HS-27A (cell line): ENCODE data around the gene CDK14.

Experiments
- DNase-seq: peaks from one replicate; pipeline ENCODE4 v3.0.0-alpha.2; 2012; ENCODE audit warnings: low read depth, missing footprints

Gene CDK14

GRCh38 chr7:90595801-90596670, at the start of gene CDK14:
Gene CDK14 (plus strand): TSS chr7:90596321. CDS start chr7:90596628, 307 bp downstream.
- DNase-seq = no peak

GRCh38 chr7:90551036-90551435, 45.1 kb upstream of the CDK14 start:
- no peak for DNase-seq

GRCh38 chr7:90552521-90552920, 43.6 kb upstream of the CDK14 start:
- DNase-seq = no peak

- DNase-seq = no peak
These were observed 35.4 kb upstream of the CDK14 start for GRCh38 chr7:90560730-90561129.

- DNase-seq = no peak
These were observed 32.8 kb upstream of the CDK14 start for GRCh38 chr7:90563286-90563685.

GRCh38 chr7:90564455-90564854, 31.7 kb upstream of the CDK14 start:
- DNase-seq = no peak

- no peak for DNase-seq
These were observed 27.9 kb upstream of the CDK14 start for GRCh38 chr7:90568213-90568612.

GRCh38 chr7:90569368-90569767, 26.8 kb upstream of the CDK14 start:
- DNase-seq = no peak

- no peak for DNase-seq
These were observed 25.7 kb upstream of the CDK14 start for GRCh38 chr7:90570373-90570959.

- DNase-seq = no peak
These were observed 21.8 kb upstream of the CDK14 start for GRCh38 chr7:90574146-90574819.

GRCh38 chr7:90574820-90575187, 21.3 kb upstream of the CDK14 start:
- no peak for DNase-seq

GRCh38 chr7:90579181-90579688, 16.9 kb upstream of the CDK14 start:
- DNase-seq = no peak

- DNase-seq = no peak
These were observed 16.1 kb upstream of the CDK14 start for GRCh38 chr7:90580051-90580450.

- DNase-seq = no peak
These were observed 14.0 kb upstream of the CDK14 start for GRCh38 chr7:90582164-90582563.

- no peak for DNase-seq
These were observed 11.7 kb upstream of the CDK14 start for GRCh38 chr7:90584378-90584777.

GRCh38 chr7:90586091-90586490, 10.0 kb upstream of the CDK14 start:
- no peak for DNase-seq

GRCh38 chr7:90587766-90588165, 8.4 kb upstream of the CDK14 start:
- DNase-seq = no peak

- no peak for DNase-seq
These were observed 4.1 kb upstream of the CDK14 start for GRCh38 chr7:90592033-90592432.

- no peak for DNase-seq
These were observed 2.9 kb upstream of the CDK14 start for GRCh38 chr7:90593205-90593604.

GRCh38 chr7:90594751-90595317, 1.3 kb upstream of the CDK14 start:
- no peak for DNase-seq

- no peak for DNase-seq
These were observed 750 bp upstream of the CDK14 start for GRCh38 chr7:90595342-90595800.
